A549 (cell line): ENCODE data around the gene ANKS1B. TPM values are rescaled to one million over a fixed set of nuclear protein-coding genes. Genes with fewer than 3 reads are reported as not detected.

ENCODE experiments used
- ATAC-seq, 2 experiments: fragments of 200-7000 bp in 1 of 2; fragments of >200 bp in 1 of 2; cut with Nextera tagmentation in 1 of 2; cut with Tn5 transposase in 1 of 2; 3 replicates each; pipeline versions ENCODE4 v1.8.0 to v1.9.1; 2018 to 2020; ENCODE audit warnings: mild to moderate bottlenecking in 1 of 2, moderate library complexity in 1 of 2
- CTCF ChIA-PET: fragments of 300-600 bp; sonication (Branson Sonifier 250); formaldehyde crosslinking; extraction: SDS; loops from one replicate; lab custom pipeline; 2021; ENCODE audit warnings: antibody characterized with exemption, inconsistent platforms; lab: Yijun Ruan, JAX
- POLR2A ChIA-PET: fragments of 350-600 bp; formaldehyde crosslinking; extraction: SDS; loops from one replicate; lab custom pipeline; 2021; ENCODE audit warnings: antibody characterized with exemption, inconsistent platforms; lab: Yijun Ruan, JAX
- DNase-seq, 2 experiments: peaks; one replicate each; pipeline versions ENCODE4 v3.0.0 to v3.0.0-alpha.2; 2011 to 2016; ENCODE audit warnings: low read depth in 1 of 2, low spot score in 1 of 2
- FAIRE-seq: peaks from 2 replicates; lab custom pipeline; 2011; peaks lifted over from hg19 to GRCh38; lab: Jason Lieb, UNC
- H3K27ac ChIP-seq, 2 experiments: fragments of >200 bp; sonication (Bioruptor Twin); formaldehyde crosslinking; 3 replicates each; pipeline ENCODE4 v1.5.1; 2016 to 2017
- H3K4me1 ChIP-seq: fragments of >200 bp; sonication (Bioruptor Twin); formaldehyde crosslinking; 3 replicates; pipeline ENCODE4 v1.6.1; 2016
- H3K4me2 ChIP-seq: fragments of >200 bp; sonication (Bioruptor Twin); formaldehyde crosslinking; 3 replicates; pipeline ENCODE4 v1.6.1; 2016
- H3K4me3 ChIP-seq: fragments of >200 bp; sonication (Bioruptor Twin); formaldehyde crosslinking; 3 replicates; pipeline ENCODE4 v1.5.1; 2016
- H3K9me3 ChIP-seq: fragments of >200 bp; sonication (Bioruptor Twin); formaldehyde crosslinking; 3 replicates; pipeline ENCODE4 v1.6.1; 2016
- BHLHE40 ChIP-seq: IDR thresholded peaks from 2 replicates; pipeline ENCODE4 v1.6.1; 2012; ENCODE audit warnings: low read depth, low read length, inconsistent platforms
- CBX2 ChIP-seq: fragments of 200-600 bp; sonication (generic); IDR thresholded peaks from 2 replicates; pipeline ENCODE4 v1.6.1; 2016; ENCODE audit warnings: low read depth, mild to moderate bottlenecking, borderline replicate concordance
- EP300 ChIP-seq, 2 experiments: fragments of >200 bp; sonication (Bioruptor Twin); formaldehyde crosslinking; IDR thresholded peaks; 2 replicates in 1 of 2; 3 replicates in 1 of 2; pipeline ENCODE4 v1.6.1; 2016 to 2017
- FOSL2 ChIP-seq, 2 experiments: fragments of 450-650 bp in 1 of 2; fragments of >200 bp in 1 of 2; sonication (Bioruptor Twin) in 1 of 2; formaldehyde crosslinking; IDR thresholded peaks; 2 replicates each; pipeline versions ENCODE4 v1.5.0 to v1.6.1; 2016 to 2020; ENCODE audit warnings: mild to moderate bottlenecking in 1 of 2, moderate library complexity in 1 of 2
- FOXS1 ChIP-seq: fragments of 250-450 bp; sonication (Bioruptor Pico); IDR thresholded peaks from 2 replicates; pipeline ENCODE4 v1.5.0; 2020; ENCODE audit warnings: mild to moderate bottlenecking, moderate library complexity
- HDAC2 ChIP-seq: fragments of 200-600 bp; sonication (generic); IDR thresholded peaks from 2 replicates; pipeline ENCODE4 v1.6.1; 2016
- HOXB13 ChIP-seq: fragments of 250-450 bp; sonication (Bioruptor Pico); IDR thresholded peaks from 2 replicates; pipeline ENCODE4 v1.5.0; 2020; ENCODE audit warnings: low read depth, mild to moderate bottlenecking, moderate library complexity
- KDM5A ChIP-seq: fragments of 200-600 bp; sonication (generic); IDR thresholded peaks from 2 replicates; pipeline ENCODE4 v1.6.1; 2016; ENCODE audit warnings: antibody characterized with exemption, mild to moderate bottlenecking
- NPAS2 ChIP-seq: fragments of 250-450 bp; sonication (Bioruptor Pico); IDR thresholded peaks from 2 replicates; pipeline ENCODE4 v1.8.0; 2022; ENCODE audit warnings: mild to moderate bottlenecking, moderate library complexity, borderline replicate concordance
- POLR2AphosphoS2 ChIP-seq: conservative IDR thresholded peaks from 2 replicates; pipeline ENCODE4 v1.6.1; 2012; ENCODE audit warnings: low read length, improper control_type of control experiment, inconsistent platforms
- RFX5 ChIP-seq: fragments of 450-650 bp; IDR thresholded peaks from 2 replicates; pipeline ENCODE4 v1.7.1; 2014; ENCODE audit warnings: antibody characterized with exemption, mild to moderate bottlenecking, moderate library complexity
- TFCP2L1 ChIP-seq: fragments of 250-450 bp; sonication (Bioruptor Pico); IDR thresholded peaks from 2 replicates; pipeline ENCODE4 v1.5.0; 2021; ENCODE audit warnings: mild to moderate bottlenecking
- ZC3H11A ChIP-seq: fragments of 450-650 bp; IDR thresholded peaks from 2 replicates; pipeline ENCODE4 v1.6.1; 2014; ENCODE audit warnings: antibody characterized with exemption, mild to moderate bottlenecking
- ZNF302 ChIP-seq: fragments of 250-450 bp; sonication (Bioruptor Pico); IDR thresholded peaks from 2 replicates; pipeline ENCODE4 v1.9.0; 2021; ENCODE audit warnings: inconsistent platforms, mild to moderate bottlenecking, moderate library complexity
- WGBS: methylation state at CpG from one replicate; pipeline ENCODE4 v1.1.6; 2017; ENCODE audit errors: missing lambda C conversion rate; 5-methylcytosine and 5-hydroxymethylcytosine counted together
- polyA plus RNA-seq, 4 experiments: library from polyadenylated mRNA; depleted of rRNA in 3 of 4; stranded (reverse); fragments of >200 nt; fragmentation: RNase III in 1 of 4; extraction: RNeasy Plus Mini Kit Qiagen cat#74134 plus additional on column Dnase treatment in 1 of 4; gene quantifications; 2 replicates in 3 of 4; 3 replicates in 1 of 4; pipeline ENCODE4 v1.2.3, GENCODE V29; 2011 to 2017
- TF ChIP-seq, protein P1 (sequence below): fragments of 150-350 bp; IDR thresholded peaks from 2 replicates; pipeline ENCODE4 v1.6.1; 2014; ENCODE audit warnings: low read depth, mild to moderate bottlenecking, low read length
- TF ChIP-seq, protein P2 (sequence below): fragments of 250-450 bp; sonication (Bioruptor Pico); IDR thresholded peaks from 2 replicates; pipeline ENCODE4 v1.5.0; 2021; ENCODE audit warnings: mild to moderate bottlenecking, moderate library complexity, borderline replicate concordance

Gene ANKS1B
- polyA plus RNA-seq, 2 of the 4 experiments (the other 2 are of a cell fraction) = 1.5 to 2.2 TPM

DNA sequence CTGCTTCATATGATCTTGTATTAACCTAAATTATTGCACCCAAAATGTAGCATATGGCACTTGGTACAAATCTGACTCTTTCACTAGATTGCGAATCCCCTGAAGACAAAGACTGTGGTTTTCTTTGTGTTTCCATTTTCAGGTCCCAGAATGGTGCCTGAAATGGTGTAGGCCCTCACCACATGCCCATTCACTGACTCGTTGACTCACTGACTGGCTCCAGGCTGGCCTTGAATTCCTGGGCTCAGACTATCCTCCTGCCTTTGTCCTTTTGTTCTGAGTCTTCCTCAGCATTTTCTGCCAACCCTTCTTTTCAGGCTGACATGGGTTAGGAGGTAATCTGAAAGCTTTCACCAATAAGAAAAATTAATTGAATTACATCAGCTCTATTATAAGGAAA is 705.8 kb downstream of the ANKS1B start:
- WGBS = 2% methylated on average over 2 of the region's 2 CpGs
- CTCF ChIA-PET = no interaction called here
- FAIRE-seq = no peak

DNA sequence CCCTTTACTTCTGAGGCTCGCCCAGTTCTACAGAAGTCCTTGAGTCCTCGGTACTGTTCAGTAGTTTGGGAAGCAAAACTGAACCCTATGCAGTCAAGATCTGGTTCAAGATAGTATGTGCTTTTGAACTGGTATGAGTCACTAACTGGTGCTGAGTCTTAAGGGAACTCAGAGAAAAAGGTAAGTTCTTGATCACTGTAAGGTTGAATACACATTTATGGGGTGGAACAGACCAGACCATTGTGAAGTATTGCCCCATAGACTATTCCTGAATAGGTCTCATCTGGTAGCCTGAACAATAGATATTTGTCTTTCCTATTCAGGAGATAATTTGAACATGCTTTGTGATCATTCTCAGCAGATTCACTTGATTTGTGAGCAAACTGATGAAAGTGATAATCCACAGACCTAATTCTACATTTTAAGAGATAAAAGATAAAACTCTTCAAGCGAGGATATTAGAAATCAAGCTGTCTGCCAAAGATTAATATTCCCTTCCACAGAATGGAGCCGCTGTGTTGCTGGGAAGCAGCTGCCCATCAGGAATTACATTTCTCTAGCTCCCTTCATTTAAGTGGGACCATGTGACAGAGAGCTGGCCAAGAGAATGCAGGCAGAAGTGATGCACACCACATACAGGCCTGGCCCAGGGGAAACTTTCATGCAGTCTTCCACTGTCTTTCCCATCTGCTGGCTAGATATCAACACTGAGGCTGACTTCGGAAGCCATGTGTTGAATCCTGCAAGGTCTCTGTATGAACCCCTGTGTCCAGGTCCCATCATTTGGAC is 707.0 kb downstream of the ANKS1B start:
- ChIA-PET POLR2A (no interaction called here), CTCF (no interaction called here)
- no peak overlapping the region for H3K4me2 ChIP-seq
- DNase-seq = no peak
- WGBS = 4% methylated on average over 5 of the region's 5 CpGs
- no peak overlapping the region for H3K4me3 ChIP-seq
- TF ChIP-seq FOXS1 (CRISPR knock-in tag) (no peak), ZNF302 (no peak), HDAC2 (no peak), RFX5 (no peak), KDM5A (no peak), EP300 (IDR thresholded peaks at IDR 0.05) (no peak), BHLHE40 (no peak), NPAS2 (CRISPR knock-in tag) (no peak), FOSL2 (IDR thresholded peaks at IDR 0.05) (no peak), FOSL2 (CRISPR knock-in tag; IDR thresholded peaks at IDR 0.05) (no peak), HOXB13 (no peak)
- TF ChIP-seq, protein P1, sequence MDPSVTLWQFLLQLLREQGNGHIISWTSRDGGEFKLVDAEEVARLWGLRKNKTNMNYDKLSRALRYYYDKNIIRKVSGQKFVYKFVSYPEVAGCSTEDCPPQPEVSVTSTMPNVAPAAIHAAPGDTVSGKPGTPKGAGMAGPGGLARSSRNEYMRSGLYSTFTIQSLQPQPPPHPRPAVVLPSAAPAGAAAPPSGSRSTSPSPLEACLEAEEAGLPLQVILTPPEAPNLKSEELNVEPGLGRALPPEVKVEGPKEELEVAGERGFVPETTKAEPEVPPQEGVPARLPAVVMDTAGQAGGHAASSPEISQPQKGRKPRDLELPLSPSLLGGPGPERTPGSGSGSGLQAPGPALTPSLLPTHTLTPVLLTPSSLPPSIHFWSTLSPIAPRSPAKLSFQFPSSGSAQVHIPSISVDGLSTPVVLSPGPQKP = no peak
- TF ChIP-seq, protein P2, sequence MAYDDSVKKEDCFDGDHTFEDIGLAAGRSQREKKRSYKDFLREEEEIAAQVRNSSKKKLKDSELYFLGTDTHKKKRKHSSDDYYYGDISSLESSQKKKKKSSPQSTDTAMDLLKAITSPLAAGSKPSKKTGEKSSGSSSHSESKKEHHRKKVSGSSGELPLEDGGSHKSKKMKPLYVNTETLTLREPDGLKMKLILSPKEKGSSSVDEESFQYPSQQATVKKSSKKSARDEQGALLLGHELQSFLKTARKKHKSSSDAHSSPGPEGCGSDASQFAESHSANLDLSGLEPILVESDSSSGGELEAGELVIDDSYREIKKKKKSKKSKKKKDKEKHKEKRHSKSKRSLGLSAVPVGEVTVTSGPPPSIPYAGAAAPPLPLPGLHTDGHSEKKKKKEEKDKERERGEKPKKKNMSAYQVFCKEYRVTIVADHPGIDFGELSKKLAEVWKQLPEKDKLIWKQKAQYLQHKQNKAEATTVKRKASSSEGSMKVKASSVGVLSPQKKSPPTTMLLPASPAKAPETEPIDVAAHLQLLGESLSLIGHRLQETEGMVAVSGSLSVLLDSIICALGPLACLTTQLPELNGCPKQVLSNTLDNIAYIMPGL (CRISPR knock-in tag) = no peak
- no peak for ATAC-seq
- no peaks in the 10 kb centered on the region for H3K9me3 ChIP-seq
- no peaks in the 10 kb centered on the region for H3K4me1 ChIP-seq
- H3K27ac ChIP-seq = no peak overlapping the region
- no peak for FAIRE-seq

More for the DNA sequence above, 705.8 kb downstream of the ANKS1B start:
- no peak for ATAC-seq
- TF ChIP-seq TFCP2L1 (CRISPR knock-in tag) = no peak
- TF ChIP-seq, all 56 proteins: peak for 0
- H3K4me2 ChIP-seq = no peak overlapping the region
- no peak for DNase-seq
- H3K9me3 ChIP-seq = no peaks in the 10 kb centered on the region
- POLR2A ChIA-PET = no interaction called here
- no peaks in the 10 kb centered on the region for H3K4me1 ChIP-seq
- H3K27ac ChIP-seq = no peak overlapping the region
- no peak overlapping the region for H3K4me3 ChIP-seq

DNA sequence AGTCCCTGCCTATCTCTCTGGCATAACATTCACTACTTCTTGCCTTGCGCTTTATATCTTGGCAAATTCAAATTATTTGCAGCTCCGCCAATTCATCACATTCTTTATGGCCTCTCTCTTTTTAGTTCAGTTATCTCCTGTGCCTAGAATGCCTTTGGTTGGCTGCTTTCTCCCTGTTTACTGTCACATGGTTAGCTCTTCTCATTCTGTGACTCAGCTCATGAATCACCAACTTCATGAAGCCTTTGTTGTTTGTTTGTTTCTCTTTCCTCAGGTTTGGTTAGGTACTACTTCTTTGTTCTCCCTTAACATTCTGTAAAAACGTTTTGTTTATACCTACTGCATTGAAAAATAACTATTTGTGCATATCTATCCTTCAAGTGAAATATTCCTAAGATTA is 713.7 kb downstream of the ANKS1B start:
- FAIRE-seq (no peak), ATAC-seq (no peak)

More for the DNA sequence above, 713.7 kb downstream of the ANKS1B start:
- TF ChIP-seq, protein P1 = no peak
- no peak for TF ChIP-seq POLR2AphosphoS2
- TF ChIP-seq CBX2 = no peak
- TF ChIP-seq FOXS1 (CRISPR knock-in tag) = no peak
- no peak for TF ChIP-seq ZC3H11A
- Histone ChIP-seq H3K4me1 (no peaks in the 10 kb centered on the region), H3K9me3 (no peaks in the 10 kb centered on the region; the same call in 2 of the 3 replicates), H3K27ac (no peak overlapping the region), H3K4me3 (no peak overlapping the region), H3K4me2 (no peak overlapping the region)
- WGBS = 46% methylated on average over 3 of the region's 3 CpGs
- ChIA-PET POLR2A (no interaction called here), CTCF (no interaction called here)
- no peak for DNase-seq
